OCI-LY1 (cell line): ENCODE measurements around the gene TMEM156.

Experiments used
- H2AFZ ChIP-seq: fragments of 200-600 bp; sonication (generic), shearing (Covaris generic); 2 replicates; pipeline ENCODE4 v1.6.0; 2014; ENCODE audit warnings: antibody characterized with exemption, mild to moderate bottlenecking, low read length
- H3F3A ChIP-seq: fragments of 200-600 bp; sonication (generic), shearing (Covaris generic); 2 replicates; pipeline ENCODE4 v1.6.0; 2014; ENCODE audit warnings: mild to moderate bottlenecking, antibody characterized with exemption, low read length, moderate library complexity; ENCODE audit not compliant: insufficient read depth
- H3K27ac ChIP-seq: fragments of 200-600 bp; sonication (generic); 2 replicates; pipeline ENCODE4 v1.5.1; 2014; ENCODE audit warnings: low read length, mixed run types, mild to moderate bottlenecking, low read depth; ENCODE audit not compliant: poor library complexity, severe bottlenecking
- H3K27me3 ChIP-seq: fragments of 200-600 bp; sonication (generic); 2 replicates; pipeline ENCODE4 v1.6.0; 2014; ENCODE audit warnings: antibody characterized with exemption, mild to moderate bottlenecking, low read length, moderate library complexity; ENCODE audit not compliant: insufficient read depth
- H3K36me3 ChIP-seq: fragments of 200-600 bp; sonication (generic); 2 replicates; pipeline ENCODE4 v1.6.1; 2014; ENCODE audit warnings: mild to moderate bottlenecking, antibody characterized with exemption, low read length, moderate library complexity, mixed read lengths; ENCODE audit not compliant: insufficient read depth
- H3K4me1 ChIP-seq: fragments of 200-600 bp; sonication (generic); 2 replicates; pipeline ENCODE4 v1.5.1; 2014; ENCODE audit warnings: mild to moderate bottlenecking, low read length, moderate library complexity; ENCODE audit not compliant: insufficient read depth, severe bottlenecking
- H3K4me2 ChIP-seq: fragments of 200-600 bp; sonication (generic), shearing (Covaris generic); 2 replicates; pipeline ENCODE4 v1.6.1; 2014; ENCODE audit warnings: low read length
- H3K4me3 ChIP-seq: fragments of 200-600 bp; sonication (generic); 2 replicates; pipeline ENCODE4 v1.5.1; 2014; ENCODE audit warnings: low read length, low read depth, mild to moderate bottlenecking, mixed read lengths; ENCODE audit not compliant: poor library complexity, severe bottlenecking
- H3K79me2 ChIP-seq: fragments of 200-600 bp; shearing (Covaris generic); 2 replicates; pipeline ENCODE4 v1.6.1; 2016; ENCODE audit warnings: mixed run types, low read length, mixed read lengths; ENCODE audit not compliant: insufficient read depth
- H3K9ac ChIP-seq: fragments of 200-600 bp; sonication (generic), shearing (Covaris generic); 2 replicates; pipeline ENCODE4 v1.6.1; 2014; ENCODE audit warnings: mild to moderate bottlenecking, low read length, mixed read lengths
- H3K9me2 ChIP-seq: fragments of 200-600 bp; sonication (generic), shearing (Covaris generic); 2 replicates; pipeline ENCODE4 v1.6.1; 2014; ENCODE audit warnings: low read depth, mild to moderate bottlenecking, low read length, mixed read lengths
- H3K9me3 ChIP-seq: fragments of 200-600 bp; shearing (Covaris generic); 2 replicates; pipeline ENCODE4 v1.6.1; 2014; ENCODE audit warnings: low read length, mixed read lengths
- H4K20me1 ChIP-seq: fragments of 200-600 bp; sonication (generic), shearing (Covaris generic); 2 replicates; pipeline ENCODE4 v1.6.0; 2016; ENCODE audit warnings: mild to moderate bottlenecking, low read length; ENCODE audit not compliant: insufficient read depth
- EZH2 ChIP-seq: fragments of 200-600 bp; sonication (generic), shearing (Covaris generic); IDR thresholded peaks from 2 replicates; pipeline ENCODE4 v1.8.0; 2017; ENCODE audit warnings: borderline replicate concordance, mixed run types, mild to moderate bottlenecking, antibody characterized with exemption, low read length, moderate library complexity, mixed read lengths
- TF ChIP-seq, protein P1 (sequence below): fragments of 200-600 bp; sonication (generic), shearing (Covaris generic); IDR thresholded peaks from 2 replicates; pipeline ENCODE4 v1.5.1; 2017; ENCODE audit warnings: mild to moderate bottlenecking, antibody characterized with exemption, low read length, moderate library complexity, mixed read lengths

TMEM156 gene

DNA sequence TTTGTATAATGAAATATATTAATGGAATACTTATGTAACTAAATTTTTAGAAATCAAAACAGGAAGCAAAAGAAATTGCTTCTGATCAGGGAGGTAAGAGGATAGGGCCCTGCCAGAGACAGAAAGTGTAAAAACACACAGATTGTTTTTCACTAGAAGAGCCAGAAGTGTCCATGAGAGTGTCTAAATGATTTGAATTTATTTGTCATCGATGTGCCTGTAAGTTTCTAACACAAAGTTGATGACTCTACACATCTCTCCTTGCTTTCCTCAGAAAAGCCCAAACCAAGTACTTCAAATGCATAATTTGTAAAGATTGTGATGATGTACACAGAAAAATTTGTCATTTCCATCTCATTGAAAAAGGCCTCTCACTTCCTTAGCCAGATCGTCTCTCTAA lies 80.6 kb downstream of the TMEM156 start:
- Histone ChIP-seq H3K4me2 (no peak overlapping the region), H3K9ac (no peak overlapping the region), H4K20me1 (no peaks in the 10 kb centered on the region), H3K4me3 (no peak overlapping the region), H3K27ac (no peak overlapping the region), H3K9me2 (no peaks in the 10 kb centered on the region), H3K27me3 (no peaks in the 10 kb centered on the region), H3K36me3 (no peaks in the 10 kb centered on the region), H3F3A (no peaks in the 10 kb centered on the region), H2AFZ (no peak overlapping the region), H3K4me1 (peaks cover 5% of the 10 kb centered on the region), H3K9me3 (no peaks in the 10 kb centered on the region), H3K79me2 (no peaks in the 10 kb centered on the region)
- no peak for TF ChIP-seq EZH2
- TF ChIP-seq, protein P1, sequence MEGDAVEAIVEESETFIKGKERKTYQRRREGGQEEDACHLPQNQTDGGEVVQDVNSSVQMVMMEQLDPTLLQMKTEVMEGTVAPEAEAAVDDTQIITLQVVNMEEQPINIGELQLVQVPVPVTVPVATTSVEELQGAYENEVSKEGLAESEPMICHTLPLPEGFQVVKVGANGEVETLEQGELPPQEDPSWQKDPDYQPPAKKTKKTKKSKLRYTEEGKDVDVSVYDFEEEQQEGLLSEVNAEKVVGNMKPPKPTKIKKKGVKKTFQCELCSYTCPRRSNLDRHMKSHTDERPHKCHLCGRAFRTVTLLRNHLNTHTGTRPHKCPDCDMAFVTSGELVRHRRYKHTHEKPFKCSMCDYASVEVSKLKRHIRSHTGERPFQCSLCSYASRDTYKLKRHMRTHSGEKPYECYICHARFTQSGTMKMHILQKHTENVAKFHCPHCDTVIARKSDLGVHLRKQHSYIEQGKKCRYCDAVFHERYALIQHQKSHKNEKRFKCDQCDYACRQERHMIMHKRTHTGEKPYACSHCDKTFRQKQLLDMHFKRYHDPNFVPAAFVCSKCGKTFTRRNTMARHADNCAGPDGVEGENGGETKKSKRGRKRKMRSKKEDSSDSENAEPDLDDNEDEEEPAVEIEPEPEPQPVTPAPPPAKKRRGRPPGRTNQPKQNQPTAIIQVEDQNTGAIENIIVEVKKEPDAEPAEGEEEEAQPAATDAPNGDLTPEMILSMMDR: no peak

DNA sequence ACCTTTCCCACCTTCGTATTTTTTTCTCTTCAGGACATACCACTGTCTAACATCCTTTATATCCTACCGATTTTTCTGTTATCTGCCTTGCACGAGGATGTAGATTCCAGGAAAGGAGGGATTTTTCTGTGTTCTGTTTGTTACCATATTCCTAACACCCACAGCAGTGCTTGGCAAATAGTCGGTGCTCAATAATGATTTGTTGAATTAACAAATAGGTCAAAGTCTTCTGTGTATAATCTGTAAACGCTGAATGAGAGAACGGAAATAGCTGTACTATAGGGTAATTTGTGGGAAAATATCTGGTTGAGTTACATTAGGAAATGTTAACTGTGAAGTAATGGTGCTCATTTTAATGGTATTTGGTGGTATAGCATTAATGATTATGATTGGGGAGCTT lies 81.5 kb downstream of the TMEM156 start:
- Histone ChIP-seq H3K4me1 (peaks cover 5% of the 10 kb centered on the region), H3K27ac (no peak overlapping the region), H3K27me3 (no peaks in the 10 kb centered on the region), H3K9me2 (no peaks in the 10 kb centered on the region), H2AFZ (no peak overlapping the region), H3K79me2 (no peaks in the 10 kb centered on the region), H3K9ac (no peak overlapping the region), H3K4me2 (no peak overlapping the region), H3K9me3 (no peaks in the 10 kb centered on the region), H4K20me1 (no peaks in the 10 kb centered on the region), H3F3A (no peaks in the 10 kb centered on the region), H3K36me3 (no peaks in the 10 kb centered on the region), H3K4me3 (no peak overlapping the region)
- TF ChIP-seq, protein P1: no peak
- no peak for TF ChIP-seq EZH2

GRCh38 chr4:38950159-38950558 lies 82.0 kb downstream of the TMEM156 start:
- Histone ChIP-seq H3K4me1 (peaks cover 5% of the 10 kb centered on the region), H3K27ac (no peak overlapping the region), H3F3A (no peaks in the 10 kb centered on the region), H3K79me2 (no peaks in the 10 kb centered on the region), H2AFZ (no peak overlapping the region), H3K9me2 (no peaks in the 10 kb centered on the region), H3K9ac (no peak overlapping the region), H3K27me3 (no peaks in the 10 kb centered on the region), H4K20me1 (no peaks in the 10 kb centered on the region), H3K4me3 (no peak overlapping the region), H3K36me3 (no peaks in the 10 kb centered on the region), H3K4me2 (no peak overlapping the region), H3K9me3 (no peaks in the 10 kb centered on the region)
- TF ChIP-seq, protein P1: no peak
- TF ChIP-seq EZH2: no peak
